Forelimb muscle (tissue), 1 donor: ENCODE results near the gene GRPEL1. TPM values are rescaled to one million over a fixed set of nuclear protein-coding genes. Genes with fewer than 3 reads are reported as not detected.

Experiments
- DNase-seq: peaks from one replicate; pipeline ENCODE4 v3.0.0-alpha.2; 2013; ENCODE audit warnings: low read depth
- polyA plus RNA-seq: library from polyadenylated mRNA; unstranded; fragments of 120-200 nt; gene quantifications from one replicate; pipeline ENCODE4 v1.2.1, GENCODE V29; 2013; ENCODE audit not compliant: insufficient read length

GRPEL1 gene
- polyA plus RNA-seq, 1 donor: 30.1 TPM

DNA sequence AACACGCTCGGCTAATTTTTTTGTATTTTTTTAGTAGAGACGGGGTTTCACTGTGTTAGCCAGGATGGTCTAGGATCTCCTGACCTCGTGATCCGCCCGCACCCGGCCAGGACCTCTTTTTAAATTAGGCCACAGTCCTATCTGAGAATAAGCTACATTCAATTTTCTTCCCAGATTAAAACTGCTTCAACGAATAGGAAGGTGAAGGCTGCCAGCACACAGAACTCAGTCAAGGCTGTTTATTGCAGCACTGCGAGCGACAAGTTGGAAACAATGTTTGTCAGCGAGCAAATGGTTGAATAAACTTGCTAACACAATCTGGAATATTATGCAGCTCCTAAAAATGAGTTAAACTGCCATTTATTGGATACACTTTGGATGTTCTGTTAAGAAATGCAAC lies 1.9 kb downstream of the GRPEL1 start:
- no peak for DNase-seq

DNA sequence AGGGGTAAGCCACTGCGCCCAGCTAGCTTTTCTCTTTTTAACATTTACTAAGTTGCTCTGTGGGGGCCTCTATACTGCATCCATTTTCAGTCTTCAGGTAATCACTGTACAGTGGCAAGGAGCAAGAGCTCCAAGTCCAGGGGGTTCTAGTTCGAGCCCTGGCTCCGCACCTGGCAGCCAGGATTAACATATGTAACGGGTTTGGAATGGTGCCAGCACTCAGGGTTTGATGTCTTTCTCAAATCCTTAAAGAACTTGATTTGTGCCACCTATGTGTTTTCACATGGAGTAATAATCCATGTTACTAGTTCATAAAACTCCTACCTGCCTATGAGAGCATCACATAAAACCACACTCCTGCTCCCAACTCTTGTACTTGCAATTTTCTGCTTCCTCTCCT lies 4.5 kb downstream of the GRPEL1 start:
- no peak for DNase-seq

DNA sequence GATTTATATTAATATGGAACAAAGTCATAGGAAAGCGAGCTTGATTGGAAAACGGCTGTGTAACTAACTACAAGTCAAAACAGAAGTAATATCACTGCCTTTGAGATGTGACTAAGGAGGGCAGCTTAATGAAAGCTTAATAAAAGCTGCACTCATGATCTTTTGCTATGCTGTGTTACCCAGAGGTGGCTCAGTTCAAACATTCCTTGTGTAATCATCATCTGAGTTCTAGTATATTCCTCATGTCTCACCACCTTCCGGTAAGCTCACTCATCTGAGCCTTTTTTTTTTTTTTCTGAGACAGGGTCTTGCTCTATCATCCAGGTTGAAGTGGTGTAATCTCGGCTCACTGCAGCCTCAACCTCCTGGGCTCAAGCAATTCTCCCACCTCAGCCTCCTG lies 5.0 kb downstream of the GRPEL1 start:
- no peak for DNase-seq

DNA sequence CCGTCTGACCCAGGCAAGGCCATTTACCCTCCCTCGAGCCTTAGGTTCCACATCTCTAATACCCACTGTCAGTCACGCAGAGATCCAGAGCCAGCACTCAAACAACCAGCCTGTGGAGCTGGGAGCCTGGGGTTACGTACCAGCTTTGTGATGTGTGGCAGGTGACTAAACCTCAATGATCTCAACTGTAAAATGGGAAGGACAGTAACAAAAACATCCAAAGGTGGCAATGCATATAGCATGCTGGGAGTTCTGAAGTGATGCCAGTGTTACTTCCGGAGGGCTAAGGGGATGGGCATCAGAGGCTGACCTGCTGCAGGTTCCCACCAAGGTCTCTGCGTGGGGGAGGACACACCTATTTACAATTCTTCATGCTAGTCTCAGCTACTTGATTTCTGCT lies 6.0 kb downstream of the GRPEL1 start:
- DNase-seq: no peak

DNA sequence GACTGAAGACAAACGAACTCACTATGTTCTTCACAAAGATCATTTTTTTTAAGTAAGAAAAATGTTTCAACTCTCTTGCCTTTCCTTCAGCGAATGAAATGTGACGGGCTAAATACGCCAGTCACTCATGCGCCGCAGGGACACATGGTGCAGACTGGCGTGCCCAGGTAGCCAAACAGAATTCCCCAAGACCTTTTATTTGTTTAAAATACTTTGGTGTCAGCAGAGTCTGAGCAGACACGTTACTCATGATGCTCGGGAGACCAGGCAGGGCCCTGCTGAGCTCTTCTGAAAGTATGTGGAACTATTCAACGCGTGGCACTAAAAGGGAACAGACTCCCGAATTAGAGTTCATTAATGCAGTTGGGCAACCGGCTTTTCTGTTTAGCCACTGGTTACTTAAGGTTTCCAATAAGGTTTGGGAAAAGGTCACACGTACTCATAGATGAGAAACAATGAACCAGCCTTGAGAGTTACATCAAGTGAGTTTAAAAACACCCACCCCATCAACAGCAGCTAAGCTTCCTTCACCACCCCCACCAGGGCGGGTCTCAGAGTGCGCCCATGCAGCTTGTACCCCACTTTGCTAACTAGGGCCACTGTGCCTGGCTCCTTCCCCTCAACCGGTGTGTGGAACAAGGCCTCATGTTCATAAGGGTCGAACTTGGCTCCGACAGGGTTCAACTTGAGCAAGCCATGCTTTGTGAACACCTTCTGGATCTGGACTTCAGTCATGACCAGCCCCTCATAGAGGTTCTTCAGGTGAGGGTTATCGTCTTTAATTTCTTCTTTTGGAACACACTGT lies 7.3 kb downstream of the GRPEL1 start:
- DNase-seq: no peak

DNA sequence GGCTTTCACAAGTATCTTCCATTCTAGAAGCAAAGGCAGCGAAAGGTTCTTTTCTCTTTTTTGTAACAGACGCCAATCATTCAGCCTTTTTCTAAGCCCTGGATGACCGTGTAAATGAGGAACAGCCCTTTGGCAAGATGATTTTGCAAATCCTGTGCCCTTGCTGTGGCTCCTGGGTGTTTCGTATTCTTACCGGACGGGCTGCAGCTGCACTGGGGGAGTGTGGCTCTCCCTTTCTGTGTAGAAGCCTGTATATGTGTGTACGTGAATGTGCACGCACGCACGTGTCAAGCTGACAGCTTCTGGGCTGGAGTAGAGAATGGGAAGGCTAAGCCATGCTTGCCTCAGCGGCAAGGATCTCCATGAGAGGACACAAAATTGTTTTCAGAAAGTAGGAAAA lies 8.2 kb downstream of the GRPEL1 start:
- DNase-seq: no peak

DNA sequence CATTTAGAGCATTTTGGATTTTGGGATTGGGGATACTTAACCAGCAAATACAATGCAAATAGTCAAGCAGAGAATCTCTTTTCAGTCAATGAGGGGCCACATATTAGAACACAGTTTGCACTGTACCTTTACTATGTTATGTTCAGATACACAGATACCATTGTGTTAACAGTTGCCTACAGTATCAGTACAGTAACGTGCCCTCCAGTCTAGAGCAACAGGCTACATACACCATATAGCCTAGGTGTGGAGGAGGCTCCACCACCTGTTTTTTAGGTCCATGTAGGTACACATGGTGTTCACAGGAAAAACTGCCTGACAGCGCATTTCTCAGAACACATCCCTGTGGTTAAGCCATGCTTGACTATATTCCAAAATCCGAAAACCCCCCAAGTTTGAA lies 9.1 kb downstream of the GRPEL1 start:
- DNase-seq: no peak

DNA sequence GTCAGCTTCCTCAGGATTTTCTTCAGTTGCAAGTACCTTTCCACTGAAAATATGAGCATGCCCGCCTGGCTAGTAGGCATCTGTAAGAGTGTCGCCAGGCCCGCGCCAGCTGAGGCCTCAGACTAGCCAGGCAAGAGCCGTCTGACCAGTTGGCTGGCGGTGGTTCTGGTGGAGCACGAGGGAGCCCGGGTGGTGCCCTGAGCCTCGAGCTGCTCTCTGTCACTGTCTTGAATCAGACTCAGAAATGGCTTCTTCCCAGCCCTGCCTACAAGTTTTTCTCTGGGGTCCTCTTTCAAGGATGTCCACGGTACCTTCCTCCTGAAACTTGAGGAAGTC lies 11.9 kb downstream of the GRPEL1 start:
- no peak for DNase-seq

DNA sequence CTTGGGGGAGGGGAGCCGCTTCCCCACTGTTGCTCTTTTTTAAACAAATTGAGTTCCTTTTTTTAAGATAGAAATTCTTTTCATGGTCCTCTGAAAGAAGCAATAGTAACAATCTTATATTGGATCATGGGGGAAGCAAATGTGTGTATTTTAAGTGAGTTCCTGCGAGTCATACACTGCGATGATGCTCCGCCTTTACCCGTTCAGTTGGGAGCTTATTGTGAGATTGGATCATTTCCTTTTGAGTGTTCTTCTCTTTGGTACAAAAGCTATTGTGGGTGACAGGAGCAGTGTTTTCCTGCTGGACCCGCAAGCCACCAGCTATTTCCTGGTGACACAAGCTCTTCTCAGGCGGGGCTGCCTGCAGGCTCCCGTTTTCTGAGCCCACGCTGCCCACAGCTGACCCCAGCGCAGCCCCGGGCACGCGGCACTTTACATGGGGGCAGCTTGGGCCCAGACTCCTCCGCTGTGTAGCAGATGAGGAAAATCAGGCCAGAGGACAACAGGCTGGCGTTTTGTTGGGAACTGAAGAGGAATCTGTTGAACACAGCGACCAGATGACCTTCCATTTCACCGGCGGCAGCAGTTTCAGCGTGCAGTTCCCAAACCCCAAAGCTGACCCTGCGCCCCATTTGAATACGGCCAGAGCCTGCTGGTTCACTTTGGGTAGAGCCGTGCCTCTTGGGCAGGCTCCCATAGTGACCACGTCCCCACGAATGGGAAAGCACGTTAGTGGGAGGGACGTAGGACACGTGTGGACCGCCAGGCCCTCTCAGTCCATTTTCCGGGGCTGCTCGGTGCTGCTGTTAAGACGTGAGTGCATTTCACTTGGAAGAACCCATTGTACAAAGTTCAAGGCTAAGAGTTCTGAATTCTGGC lies 12.5 kb downstream of the GRPEL1 start:
- DNase-seq: no peak

DNA sequence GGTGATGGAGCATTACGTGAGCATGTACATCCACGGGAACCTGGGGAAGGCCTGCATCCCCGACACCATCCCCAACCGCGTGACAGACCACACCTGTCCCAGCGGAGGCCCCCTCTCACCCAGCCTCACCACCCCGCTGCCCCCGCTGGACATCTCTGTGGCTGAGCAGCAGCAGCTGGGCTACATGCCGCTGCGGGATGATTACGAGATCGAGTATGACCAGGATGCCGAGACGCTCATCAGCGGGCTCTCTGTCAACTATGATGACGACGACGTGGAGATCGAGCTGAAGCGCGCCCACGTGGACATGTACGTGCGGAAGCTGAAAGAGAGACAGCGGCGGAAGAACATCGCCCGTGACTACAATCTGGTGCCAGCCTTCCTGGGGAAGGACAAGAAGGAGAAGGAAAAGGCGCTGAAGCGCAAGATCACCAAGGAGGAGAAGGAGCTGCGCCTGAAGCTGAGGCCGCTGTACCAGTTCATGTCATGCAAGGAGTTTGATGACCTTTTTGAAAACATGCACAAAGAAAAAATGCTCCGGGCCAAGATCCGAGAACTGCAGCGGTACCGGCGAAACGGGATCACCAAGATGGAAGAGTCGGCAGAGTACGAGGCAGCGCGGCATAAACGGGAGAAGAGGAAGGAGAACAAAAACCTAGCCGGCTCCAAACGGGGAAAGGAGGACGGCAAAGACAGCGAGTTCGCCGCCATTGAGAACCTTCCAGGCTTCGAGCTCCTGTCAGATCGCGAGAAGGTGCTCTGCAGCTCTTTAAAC lies 13.6 kb downstream of the GRPEL1 start:
- no peak for DNase-seq

DNA sequence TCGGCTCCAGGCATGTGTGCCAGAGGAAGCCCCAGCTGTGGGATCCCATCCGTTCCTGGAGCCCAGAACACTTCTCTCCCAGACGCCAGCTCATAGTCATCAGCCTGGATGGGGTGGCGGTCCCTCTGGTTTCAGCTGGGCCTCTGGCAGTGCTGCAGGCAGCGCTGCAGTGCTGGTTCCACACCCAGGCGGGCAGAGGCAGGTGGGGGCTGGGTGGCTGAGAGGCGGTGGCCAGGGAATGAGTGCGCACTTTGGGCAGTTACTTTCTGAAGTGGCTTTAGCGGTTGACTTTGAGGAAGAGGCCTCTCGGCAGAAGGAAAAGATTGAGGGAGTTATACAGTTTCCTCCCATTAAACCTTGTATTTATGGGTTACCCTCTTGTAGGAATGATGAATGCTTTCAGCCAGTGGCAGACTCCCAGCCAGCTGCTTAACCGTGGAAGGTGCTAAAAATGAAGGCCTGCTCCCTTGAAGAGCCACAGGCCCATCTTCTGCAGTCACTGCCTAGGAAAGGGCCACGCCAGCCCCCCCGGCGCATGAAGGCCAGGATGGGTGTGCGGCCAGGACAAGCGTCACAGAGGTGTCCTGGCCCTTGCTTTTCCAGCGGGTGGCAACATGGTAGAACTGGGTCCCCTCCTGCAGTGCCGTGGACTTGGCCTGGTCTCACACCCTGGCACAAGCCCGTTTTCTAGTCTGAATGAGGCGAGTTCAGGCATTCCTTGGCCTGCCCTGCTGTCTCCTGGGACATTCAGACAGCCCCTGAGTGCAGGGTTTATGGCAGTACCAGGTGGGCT lies 14.7 kb downstream of the GRPEL1 start:
- DNase-seq: no peak

DNA sequence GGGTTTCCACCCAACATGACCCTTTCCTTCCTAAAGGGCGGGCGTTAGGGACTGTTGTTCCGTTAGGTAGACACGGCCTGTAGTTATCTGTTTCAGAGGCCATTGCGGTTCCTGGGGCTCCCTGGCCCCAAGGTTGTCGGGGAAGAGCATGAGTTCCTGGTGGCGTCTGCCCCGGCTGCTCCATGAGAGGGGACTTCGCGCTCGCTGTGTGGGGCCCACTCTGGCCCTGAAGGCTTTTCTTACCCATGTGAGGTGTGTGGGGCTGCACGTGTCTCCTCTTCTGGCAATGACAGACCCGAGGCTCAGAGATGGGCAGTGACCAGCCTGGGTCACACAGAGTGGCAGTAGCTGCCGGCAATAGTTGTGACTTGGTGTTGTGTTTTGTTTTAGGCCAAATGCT lies 15.6 kb downstream of the GRPEL1 start:
- DNase-seq: no peak

DNA sequence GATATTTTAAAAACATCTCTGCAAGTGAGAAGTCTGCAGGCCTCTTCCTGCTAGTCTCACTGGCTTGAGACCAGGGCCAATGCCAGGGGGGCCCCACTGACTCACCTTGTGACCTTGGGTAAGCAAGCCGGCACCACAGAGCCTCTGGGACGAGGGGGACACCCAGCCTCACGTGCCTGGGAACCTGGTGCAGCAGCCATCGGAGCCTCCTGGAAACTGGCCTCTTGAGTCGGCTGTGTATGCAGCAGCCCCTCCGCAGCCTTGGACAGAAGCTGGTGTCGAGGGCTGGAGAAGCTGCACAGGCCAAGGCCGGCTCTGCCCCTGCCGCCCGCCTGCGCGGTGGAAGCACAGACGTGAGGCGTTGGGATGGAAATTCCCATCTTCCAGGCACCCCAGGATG lies 16.0 kb downstream of the GRPEL1 start:
- no peak for DNase-seq

DNA sequence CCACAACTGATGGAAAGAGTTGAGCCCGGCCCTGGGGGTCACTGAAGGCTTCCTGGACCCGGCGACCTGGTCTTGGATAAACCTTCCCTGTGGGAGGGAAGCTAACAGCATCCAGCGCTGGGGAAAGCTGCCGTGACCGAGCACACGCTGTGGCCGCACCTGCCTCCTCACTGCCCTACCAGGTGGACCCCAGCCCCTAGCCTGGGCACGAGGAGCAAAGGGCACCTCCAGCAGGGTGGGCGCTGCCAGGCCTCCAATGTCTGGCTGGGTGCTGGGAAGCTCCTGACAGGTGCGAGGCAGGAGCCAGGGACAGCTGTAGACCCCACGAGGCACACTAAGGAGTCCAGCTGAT lies 16.7 kb downstream of the GRPEL1 start:
- no peak for DNase-seq

DNA sequence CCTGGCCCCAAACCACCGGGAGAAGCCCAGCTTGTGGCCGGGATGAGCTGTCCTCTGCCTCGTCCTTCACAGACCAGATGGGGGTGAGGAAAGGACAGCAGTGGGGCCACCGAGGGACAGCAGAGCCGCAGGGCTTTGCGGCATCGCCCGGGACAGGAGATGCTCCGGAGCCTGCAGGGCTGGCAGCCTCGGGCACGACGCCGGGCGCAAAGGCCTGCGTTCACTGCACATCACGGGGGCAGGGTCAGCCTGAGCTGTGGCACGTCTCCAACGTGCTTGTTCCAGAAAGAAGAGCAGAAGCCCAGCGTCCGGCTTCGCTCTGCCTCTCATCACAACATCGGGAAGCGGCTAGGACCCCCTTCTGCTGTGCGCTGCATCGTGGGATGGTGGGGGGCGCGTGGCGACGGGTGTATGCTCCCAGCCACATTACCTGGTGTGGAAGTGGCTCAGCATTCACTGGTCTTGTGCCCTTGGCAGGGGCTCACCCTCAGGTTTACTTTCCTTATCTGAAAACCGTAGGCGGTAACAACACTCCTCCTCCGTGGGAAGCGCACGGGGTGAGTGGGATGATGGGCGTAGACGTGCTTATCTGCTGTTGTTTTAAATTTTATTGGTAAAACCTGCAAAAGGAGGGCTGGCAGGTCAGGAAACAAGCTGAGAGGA lies 17.3 kb downstream of the GRPEL1 start:
- DNase-seq: no peak

DNA sequence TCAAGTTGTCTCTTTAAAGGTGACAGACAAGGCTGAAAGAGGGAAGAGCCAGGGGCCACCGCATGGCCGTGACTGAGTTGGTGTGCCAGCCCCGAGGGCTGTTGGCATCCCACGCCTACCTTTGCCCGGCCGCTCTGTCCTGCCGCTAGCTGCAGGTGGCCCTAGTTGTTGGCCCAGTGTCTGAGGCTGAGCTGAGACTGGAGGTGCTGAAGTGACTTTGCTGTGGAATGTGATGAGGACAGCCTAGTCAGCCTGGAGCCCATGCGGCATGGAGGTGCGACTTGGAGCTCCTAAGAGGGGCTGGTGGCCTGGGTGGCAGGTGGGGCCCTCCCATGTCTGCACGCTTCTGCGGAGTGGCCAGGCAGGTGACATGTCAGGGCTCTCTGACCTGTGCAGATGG lies 18.1 kb downstream of the GRPEL1 start:
- DNase-seq: no peak

DNA sequence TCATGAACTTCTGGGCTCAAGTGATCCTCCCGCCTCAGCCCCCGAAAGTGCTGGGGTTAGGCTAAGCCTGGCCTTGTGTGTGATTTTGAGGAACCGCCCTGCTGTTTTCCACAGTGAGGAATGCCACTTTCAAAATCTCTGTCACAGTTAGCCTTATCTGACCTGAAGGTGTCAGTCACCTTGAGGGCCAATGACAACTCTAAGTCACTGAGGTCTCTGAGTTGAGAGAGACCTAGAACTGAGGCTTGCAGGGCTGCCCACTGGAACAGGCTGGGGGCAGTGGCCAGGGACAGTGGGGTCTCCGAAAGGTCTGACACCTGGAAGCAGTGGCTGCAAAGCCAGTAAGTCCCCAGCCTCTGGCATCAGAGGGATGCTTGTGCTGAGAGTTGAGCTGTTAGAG lies 18.6 kb downstream of the GRPEL1 start:
- no peak for DNase-seq

DNA sequence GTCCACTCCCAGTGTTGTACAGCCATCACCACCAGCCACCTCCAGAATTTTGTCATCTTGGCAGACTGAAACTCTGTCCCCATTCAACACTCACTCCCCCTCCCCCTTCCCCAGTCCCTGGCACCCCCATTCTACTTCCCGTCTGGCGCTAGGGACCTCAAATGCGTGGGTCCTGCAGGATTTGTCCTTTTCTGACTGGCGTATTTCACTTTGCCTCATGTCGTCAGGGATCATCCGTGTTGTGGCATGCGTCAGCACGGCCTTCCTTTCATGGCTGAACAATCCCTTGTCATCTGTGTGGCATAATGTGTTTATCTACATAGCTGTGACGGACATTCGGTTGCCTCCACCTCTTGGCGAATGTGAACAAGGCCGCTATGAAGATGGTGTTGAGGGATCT lies 19.2 kb downstream of the GRPEL1 start:
- no peak for DNase-seq

DNA sequence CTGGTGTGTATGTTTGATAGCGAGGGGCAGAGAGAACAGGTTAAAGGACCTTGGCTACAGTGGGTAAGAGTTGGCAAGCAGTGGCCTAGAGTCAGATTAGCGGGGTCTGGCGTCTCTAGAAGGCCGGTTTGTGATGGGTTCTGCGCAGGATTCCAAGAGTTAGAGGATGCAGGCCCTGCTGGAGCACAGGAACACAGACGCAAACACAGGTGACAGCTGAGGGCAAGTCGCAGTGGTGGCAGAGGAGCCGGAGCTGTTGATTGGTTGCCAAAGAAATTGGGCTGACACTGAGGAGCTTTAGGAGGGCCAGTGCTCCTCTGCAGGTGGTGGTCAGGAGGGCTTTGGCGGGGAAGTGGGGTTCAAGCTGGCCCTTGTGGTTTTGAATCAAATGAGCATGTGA lies 20.9 kb downstream of the GRPEL1 start:
- no peak for DNase-seq

DNA sequence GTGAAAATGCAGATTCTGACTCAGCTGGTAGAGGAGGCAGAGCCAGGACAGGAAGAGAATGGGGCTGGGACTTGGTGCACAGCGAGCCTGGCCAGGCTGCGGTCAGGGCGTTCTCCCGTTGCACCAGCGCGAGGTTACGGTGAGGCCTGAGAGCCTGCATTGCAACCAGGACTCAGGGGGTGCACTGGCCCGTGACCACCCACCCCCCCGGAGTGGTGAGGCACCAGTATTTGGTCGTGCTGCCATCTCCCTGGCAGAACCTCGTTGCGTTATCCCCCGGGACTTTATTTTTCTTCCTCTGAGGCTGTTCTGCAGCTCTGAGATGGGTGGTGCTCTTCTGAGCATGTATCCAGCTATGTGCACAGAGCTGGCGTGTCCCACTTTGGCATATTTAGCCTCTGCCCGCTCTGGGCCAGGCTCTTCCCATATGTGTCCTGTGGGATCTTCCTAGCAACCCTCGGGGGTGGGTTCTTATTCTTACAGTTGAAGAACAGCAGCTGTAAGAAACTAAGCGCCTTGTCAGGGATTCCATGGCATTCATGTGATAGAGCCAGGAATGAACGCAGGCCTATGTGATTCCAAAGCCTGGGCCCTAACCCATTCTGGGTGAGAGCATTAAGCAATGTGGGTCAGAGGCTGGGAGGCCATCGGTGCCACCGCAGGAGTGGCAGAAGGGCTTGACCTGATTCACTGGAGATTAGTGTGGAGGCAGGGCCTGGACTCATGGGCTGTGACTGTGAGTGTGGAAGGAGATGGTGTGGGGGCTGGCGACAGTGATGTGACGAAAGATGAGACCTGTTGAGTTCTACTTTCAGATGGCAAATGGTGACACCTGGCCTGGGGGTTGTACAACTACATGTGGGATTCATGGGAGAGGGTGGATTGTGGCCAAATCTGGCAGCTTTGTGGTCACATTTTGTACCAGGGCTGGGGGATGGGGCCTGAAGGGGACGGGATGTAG lies 21.6 kb downstream of the GRPEL1 start:
- DNase-seq: no peak
